GM18526 (cell line): ENCODE results near the gene DNER.

Source experiments
- POLR2A ChIP-seq: IDR thresholded peaks from 3 replicates; pipeline ENCODE4 v1.6.1; 2011; ENCODE audit not compliant: insufficient read length; ENCODE audit errors: extremely low read depth

DNER gene

DNA sequence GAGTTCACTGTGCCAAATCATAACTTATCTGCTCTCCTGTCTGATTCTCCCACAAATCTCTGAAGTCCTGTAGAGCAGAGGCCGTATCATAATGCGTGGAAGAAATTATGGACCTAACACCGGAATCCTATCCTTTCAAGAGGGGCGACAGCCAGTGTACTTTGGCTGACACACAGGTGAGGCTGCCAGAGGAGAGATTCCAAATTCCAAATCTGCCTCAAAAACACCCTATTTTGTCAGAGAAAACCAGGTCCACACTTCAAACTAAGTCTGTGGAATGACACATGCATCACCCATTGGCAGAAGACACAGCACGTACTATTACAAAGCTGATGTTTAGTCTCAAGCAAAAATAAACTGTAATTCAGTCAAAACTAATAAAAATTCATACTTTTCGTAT lies 304.1 kb downstream of the DNER start:
- TF ChIP-seq POLR2A = no peak

DNA sequence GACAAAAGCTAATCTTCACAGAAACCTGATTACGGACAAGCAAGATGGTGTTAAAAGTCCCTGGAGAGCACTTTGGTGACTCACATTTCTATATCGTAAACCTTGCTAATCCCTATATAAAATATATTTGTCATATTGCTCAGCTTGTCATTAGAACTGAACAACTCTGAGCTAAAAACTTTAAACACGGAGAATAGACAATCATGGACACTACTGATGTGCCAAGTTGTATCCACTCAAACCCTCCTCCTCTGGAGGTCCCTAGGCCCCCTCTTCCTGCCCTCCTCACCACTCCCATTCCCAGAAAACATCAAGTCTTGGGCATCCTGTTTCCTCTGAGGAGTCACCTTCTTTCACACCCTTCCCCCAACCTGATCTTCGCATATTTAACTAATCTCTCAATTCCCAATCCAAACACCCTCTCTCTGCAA lies 304.6 kb downstream of the DNER start:
- no peak for TF ChIP-seq POLR2A

- TF ChIP-seq POLR2A = no peak
Measured at GRCh38 chr2:229408962-229409361, 305.4 kb downstream of the DNER start.

GRCh38 chr2:229408356-229408755 lies 306.0 kb downstream of the DNER start:
- TF ChIP-seq POLR2A = no peak

- no peak for TF ChIP-seq POLR2A
Measured at GRCh38 chr2:229407170-229407569, 307.2 kb downstream of the DNER start.

DNA sequence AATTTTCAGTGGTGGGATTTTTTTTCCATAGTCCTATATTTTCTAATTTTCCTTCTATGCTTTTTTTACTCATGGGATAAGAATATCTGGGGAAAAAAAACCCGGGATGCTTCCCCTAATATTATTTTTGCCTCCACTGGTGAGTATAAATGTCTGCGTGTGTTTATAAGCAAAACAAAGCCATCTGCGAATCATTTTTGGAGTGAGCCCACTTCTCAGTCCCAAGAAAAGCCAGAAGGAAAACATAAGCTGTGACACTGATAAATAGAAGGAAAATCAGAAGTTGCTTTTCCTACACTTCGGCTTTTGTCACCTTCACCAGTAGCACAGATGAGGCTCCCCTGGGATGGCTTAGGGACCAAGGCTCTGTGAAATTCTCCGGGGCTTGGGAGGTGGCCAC lies 308.6 kb downstream of the DNER start:
- TF ChIP-seq POLR2A = no peak

- no peak for TF ChIP-seq POLR2A
Measured at GRCh38 chr2:229403296-229403695, 311.1 kb downstream of the DNER start.

DNA sequence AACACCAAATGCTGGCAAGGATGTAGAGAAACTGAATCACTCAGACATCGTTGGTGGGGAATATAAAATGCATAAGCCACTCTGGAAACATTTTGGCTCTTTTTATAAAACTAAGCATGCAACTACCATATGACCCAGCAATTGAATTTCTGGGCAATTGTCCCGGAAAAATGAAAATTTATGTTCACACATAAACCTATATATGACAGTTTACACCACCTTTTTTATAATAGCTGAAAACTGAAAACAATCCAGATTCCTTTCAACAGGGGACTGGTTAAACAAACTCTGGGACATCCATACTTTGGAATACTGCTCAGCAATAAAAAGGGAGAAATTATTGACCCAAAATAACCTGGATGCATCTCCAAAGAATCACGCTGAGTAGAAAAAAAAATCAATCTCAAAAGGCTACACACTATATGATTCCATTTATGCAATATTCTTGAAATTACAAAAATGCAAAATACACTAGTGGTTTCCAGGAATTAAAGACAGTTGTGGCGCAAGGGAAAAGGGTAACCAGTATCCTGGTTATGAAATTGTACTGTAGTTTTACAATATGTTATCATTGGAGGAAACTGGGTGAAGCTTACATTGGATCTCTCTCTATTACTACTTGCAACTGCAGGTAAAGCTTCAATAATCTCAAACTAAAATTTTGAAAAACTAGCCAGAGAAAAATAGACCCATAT lies 313.0 kb downstream of the DNER start:
- TF ChIP-seq POLR2A = no peak

DNA sequence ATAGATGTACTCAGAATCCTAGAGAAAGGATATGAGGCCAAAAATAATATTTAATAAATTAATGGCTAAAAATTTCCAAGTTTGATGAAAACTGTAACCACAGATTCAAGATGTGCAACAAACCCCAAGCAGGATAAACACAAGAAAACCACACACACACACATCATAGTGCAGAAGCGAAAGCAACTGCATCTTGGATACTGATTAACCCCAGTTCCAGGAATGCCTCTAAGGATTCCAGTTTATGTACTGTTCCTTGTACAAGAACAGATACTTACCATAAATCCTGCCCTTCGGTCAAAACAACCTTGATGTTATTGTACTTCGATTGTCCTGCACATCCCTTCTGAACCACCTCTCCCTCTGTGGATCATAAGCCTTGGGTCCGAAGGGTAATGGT lies 320.4 kb downstream of the DNER start:
- no peak for TF ChIP-seq POLR2A

DNA sequence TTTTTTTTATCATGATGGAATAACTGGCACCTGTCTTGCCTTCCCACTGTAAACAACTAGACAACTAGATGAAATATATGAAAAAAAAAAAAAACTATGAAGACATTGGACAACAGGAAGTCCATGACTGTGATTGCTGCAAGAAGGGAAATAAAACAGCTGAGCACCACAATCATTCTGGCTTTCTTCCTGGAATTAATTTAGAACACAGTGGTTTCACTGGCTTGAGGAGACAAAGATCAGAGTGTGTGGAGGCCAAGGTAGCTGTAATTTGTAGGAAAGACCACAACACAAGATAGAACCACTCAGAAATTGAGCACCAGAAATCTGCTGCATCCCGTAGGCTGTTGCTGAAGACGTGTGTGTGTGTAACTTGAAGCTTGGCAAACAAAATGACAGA lies 322.2 kb downstream of the DNER start:
- TF ChIP-seq POLR2A = no peak

- TF ChIP-seq POLR2A = no peak
Measured at GRCh38 chr2:229388731-229389130, 325.6 kb downstream of the DNER start.

DNA sequence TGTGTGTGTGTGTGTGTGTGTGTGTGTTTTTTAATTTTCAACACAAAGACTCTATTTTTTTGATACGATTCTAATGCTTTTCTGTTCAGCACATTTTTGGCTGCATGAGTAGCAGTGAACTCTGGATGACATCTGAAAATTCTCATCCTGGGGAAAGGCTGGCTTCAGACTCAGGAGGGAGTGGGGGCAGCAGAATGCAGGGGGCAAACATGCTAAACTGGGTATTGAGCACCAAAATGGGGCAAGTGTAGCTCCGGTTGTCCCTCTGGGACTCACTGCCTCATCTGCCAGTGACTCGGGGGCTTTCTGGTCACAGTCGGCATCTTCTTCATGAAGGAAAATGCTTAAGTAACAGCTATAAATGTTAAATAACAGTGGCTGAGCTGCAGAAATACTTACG lies 326.5 kb downstream of the DNER start:
- no peak for TF ChIP-seq POLR2A

DNA sequence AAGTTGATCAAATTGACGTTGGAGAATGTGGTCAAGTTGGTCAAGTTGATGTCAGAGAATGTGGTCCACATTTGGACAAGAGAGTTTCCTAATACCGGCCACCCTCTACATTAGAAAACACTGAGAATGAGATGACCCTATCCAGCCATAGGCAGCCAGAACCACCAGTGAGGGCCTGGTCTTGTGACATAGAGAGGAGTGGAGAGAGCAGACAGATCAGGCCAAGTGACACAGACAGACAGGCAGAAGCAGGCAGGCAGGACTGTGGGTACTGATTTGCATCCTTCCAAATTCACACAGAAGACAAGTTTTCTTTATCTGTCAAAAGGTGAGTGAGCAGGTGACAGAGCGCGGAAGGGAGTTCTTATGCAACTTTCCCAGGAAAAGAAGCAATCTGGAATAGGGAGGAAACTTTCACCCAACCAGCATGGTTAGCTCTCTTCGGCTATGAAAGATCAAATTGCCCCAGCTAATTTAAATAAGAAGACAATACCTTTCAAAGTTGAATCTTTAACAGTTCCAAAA lies 334.2 kb downstream of the DNER start:
- TF ChIP-seq POLR2A = no peak

- no peak for TF ChIP-seq POLR2A
Measured at GRCh38 chr2:229378386-229378785, 336.0 kb downstream of the DNER start.

GRCh38 chr2:229376866-229377265 lies 337.5 kb downstream of the DNER start:
- no peak for TF ChIP-seq POLR2A

- TF ChIP-seq POLR2A = no peak
Measured at GRCh38 chr2:229375251-229375650, 339.1 kb downstream of the DNER start.

DNA sequence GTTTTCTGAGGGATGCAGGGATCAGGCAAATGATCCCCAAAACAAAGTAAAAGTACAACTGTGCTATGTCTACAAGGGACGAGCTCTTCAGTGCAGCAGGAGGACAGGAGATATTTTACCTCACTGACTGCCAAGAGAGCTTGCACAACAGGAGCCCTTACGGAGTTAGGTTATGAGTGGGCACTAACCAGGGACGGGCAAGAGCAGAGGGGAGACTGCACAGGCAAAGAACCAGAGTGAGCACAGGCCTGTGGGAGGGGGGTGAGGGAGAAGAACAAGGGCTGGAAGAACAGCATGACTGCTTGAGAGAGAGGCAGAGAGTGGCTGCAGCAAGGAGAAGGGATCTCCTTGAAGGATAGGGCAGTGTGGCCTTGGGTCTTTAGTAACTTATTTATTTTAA lies 342.1 kb downstream of the DNER start:
- no peak for TF ChIP-seq POLR2A

DNA sequence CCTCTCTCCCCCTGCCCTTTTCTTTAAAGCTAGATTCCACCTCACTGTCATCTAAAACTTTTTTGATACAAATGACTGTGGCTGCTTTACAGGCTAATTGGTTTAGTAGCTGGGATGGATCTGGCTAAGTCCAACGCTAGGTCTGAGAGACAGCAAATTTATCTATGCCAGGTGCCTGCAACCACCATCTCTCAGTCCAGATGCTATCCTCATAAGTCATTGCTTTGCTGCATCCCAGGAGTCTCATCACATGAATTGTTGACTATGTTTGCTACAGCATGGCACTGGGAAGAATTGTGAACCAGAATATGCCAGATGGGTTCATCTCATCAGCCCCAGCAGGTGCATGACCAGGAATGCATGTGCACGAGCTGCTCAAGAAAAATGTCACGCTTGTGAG lies 343.3 kb downstream of the DNER start:
- no peak for TF ChIP-seq POLR2A

GRCh38 chr2:229370509-229370908 lies 343.8 kb downstream of the DNER start:
- TF ChIP-seq POLR2A = no peak
